Measurements from ENCODE around the gene FOXL2. TPM values are rescaled to one million over a fixed set of nuclear protein-coding genes. Genes with fewer than 3 reads are reported as not detected.

FOXL2 gene
- total RNA-seq, 1 donor from 2014 or later, result not detected

DNA sequence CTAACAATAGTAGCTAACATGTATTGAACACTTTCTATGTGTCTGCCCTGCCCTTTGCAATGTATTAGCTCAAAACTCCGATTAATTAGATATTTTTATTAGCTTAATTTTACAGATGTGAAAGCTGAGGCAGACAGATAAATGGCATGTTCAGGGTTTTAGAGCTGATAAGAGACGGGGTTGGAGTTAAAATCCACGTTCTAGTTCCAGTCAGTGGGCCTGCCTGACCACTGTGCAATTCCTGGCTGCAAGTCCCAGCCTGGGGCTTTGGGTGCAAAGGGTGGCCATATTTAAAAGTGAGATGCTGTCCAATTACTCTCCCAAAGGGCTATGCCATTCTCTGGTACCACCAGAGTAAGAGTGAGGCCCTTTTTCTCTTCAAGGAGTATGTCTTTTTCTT lies 33.2 kb downstream of the FOXL2 start:
- Mint-ChIP-seq H3K4me3 (no peak overlapping the region), H3K27me3 (ENCODE audit: insufficient read depth) (peaks cover 16% of the 10 kb centered on the region)

DNA sequence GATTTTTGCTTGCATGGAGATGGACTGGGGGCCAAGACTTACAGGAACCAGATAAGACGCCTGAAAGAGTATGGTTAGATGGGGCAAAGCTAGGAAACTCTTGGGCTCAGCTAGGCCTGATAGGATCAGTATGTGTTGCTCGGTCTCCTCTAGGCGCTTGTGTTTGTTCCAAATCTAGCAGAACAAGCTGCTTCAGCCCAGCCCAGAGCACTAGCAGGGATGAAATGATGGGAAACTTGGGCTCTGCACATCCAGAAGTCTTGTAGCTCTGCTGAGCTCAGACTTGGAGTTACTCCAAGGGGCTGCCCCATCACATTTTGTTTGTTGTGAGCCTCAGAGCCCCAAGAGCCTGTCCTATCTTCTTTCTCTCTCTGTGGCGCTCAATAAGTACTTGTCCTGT lies 34.7 kb downstream of the FOXL2 start:
- intact Hi-C loops (cut with micrococcal nuclease), result no loop called here
- Mint-ChIP-seq H3K27me3 (ENCODE audit: insufficient read depth) (peaks cover 7% of the 10 kb centered on the region), H3K4me3 (no peak overlapping the region), H3K4me1 (ENCODE audit: low read depth) (peaks cover 6% of the 10 kb centered on the region), H3K36me3 (ENCODE audit: low read depth) (no peaks in the 10 kb centered on the region), H3K27ac (no peak overlapping the region), H3K9me3 (no peaks in the 10 kb centered on the region)
- DNase-seq (ENCODE audit: low spot score), result no peak

More for the DNA sequence above, 33.2 kb downstream of the FOXL2 start:
- Mint-ChIP-seq H3K4me1 (ENCODE audit: low read depth) (peaks cover 6% of the 10 kb centered on the region), H3K27ac (no peak overlapping the region), H3K9me3 (no peaks in the 10 kb centered on the region), H3K36me3 (ENCODE audit: low read depth) (no peaks in the 10 kb centered on the region)
- intact Hi-C loops (cut with micrococcal nuclease), result loop anchor here (2.0 kb wide), 2 partner anchors 497 to 845 kb away; no protein-coding TSS in a partner anchor
- no peak for DNase-seq (ENCODE audit: low spot score)

DNA sequence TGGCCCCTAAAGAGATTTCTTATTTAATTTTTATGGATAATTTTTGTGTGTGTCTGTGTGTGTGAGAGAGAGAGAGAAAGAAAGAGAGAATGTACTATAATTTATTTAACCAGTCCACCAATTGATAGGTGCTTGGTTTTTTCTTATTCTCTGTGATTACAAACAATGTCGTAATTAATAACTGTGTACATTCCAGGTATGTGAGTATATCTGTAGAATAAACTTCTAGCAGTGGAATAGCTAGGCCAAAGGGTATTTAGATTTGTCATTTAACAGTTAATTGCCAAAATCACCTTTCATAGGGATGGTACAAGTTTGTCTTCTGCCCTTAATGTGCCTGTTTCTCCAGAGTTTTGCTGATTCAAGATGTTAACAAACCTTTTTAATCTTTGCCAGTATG lies 35.3 kb downstream of the FOXL2 start:
- DNase-seq (ENCODE audit: low spot score), result no peak
- H3K4me1 Mint-ChIP-seq (ENCODE audit: low read depth), result peaks cover 6% of the 10 kb centered on the region
- no peak overlapping the region for H3K27ac Mint-ChIP-seq
- H3K36me3 Mint-ChIP-seq (ENCODE audit: low read depth), result no peaks in the 10 kb centered on the region
- H3K9me3 Mint-ChIP-seq, result no peaks in the 10 kb centered on the region
- no peak overlapping the region for H3K4me3 Mint-ChIP-seq
- H3K27me3 Mint-ChIP-seq (ENCODE audit: insufficient read depth), result peaks cover 4% of the 10 kb centered on the region
- intact Hi-C loops (cut with micrococcal nuclease), result no loop called here

DNA sequence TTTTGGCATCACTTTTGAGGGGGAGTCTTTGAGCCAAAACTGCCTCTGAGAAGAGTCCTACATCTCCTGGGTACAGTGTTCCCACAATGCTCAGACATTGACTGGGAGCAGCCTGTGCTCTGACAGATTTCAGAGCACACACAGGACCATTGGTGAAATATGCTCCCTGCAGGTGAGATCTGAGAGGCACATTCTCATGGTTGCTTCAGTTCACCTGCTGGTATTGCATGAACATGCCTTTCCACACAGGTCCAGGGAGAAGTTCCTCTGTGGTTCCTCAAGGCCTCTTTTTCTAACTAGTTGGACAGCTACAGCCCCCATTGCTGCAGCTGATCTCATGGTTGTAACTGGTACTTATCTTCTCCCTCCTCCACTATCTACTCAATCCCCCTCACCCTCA lies 37.0 kb downstream of the FOXL2 start:
- no peak for DNase-seq (ENCODE audit: low spot score)
- peaks cover 6% of the 10 kb centered on the region for H3K27me3 Mint-ChIP-seq (ENCODE audit: insufficient read depth)
- H3K36me3 Mint-ChIP-seq (ENCODE audit: low read depth), result no peaks in the 10 kb centered on the region
- intact Hi-C loops (cut with micrococcal nuclease), result no loop called here
- no peaks in the 10 kb centered on the region for H3K9me3 Mint-ChIP-seq
- peaks cover 2% of the 10 kb centered on the region for H3K4me1 Mint-ChIP-seq (ENCODE audit: low read depth)
- no peak overlapping the region for H3K4me3 Mint-ChIP-seq
- H3K27ac Mint-ChIP-seq, result no peak overlapping the region

DNA sequence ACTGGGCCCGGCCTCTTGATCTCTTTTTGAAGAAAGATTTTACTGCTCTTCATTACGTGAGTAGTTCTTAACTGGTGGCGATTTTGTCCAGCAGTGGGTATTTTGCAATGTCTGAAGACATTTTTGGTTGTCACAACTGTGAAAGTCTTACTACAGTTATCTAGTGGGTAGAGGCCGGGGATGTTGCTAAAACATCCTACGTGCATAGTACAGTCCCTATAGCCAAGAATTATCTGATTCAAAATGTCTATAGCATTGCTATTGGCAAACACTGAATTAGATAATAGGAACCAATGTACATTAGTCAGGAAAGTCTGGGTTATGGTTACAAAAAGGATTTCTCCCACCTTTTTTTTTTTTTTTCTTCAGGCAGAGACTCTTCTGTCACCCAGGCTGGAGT lies 38.1 kb downstream of the FOXL2 start:
- Mint-ChIP-seq H3K9me3 (no peaks in the 10 kb centered on the region), H3K27ac (no peak overlapping the region), H3K4me1 (ENCODE audit: low read depth) (no peaks in the 10 kb centered on the region), H3K4me3 (no peak overlapping the region), H3K27me3 (ENCODE audit: insufficient read depth) (peaks cover 6% of the 10 kb centered on the region), H3K36me3 (ENCODE audit: low read depth) (no peaks in the 10 kb centered on the region)
- intact Hi-C loops (cut with micrococcal nuclease), result no loop called here
- no peak for DNase-seq (ENCODE audit: low spot score)

DNA sequence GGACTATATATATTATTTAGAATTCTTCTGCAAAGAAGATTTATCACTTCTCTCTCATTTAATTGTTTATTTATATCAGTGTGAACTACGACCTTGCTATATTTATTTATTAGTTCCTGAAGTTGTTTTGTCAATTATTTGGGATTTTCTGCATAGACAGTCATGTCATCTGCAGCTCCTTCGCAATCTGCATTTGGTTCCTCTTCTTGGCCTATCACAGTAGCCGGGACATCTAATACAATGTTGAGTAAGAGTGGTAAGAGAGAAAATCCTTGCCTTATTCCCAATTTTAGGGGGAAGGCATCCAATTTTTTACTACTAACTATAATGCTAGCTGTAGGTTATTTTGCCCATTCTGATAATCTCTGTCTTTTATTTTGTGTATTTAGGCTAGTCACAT lies 39.4 kb downstream of the FOXL2 start:
- Mint-ChIP-seq H3K27ac (no peak overlapping the region), H3K4me1 (ENCODE audit: low read depth) (no peaks in the 10 kb centered on the region), H3K9me3 (no peaks in the 10 kb centered on the region), H3K36me3 (ENCODE audit: low read depth) (no peaks in the 10 kb centered on the region), H3K4me3 (no peak overlapping the region), H3K27me3 (ENCODE audit: insufficient read depth) (peaks cover 5% of the 10 kb centered on the region)
- intact Hi-C loops (cut with micrococcal nuclease), result no loop called here
- DNase-seq (ENCODE audit: low spot score), result no peak

DNA sequence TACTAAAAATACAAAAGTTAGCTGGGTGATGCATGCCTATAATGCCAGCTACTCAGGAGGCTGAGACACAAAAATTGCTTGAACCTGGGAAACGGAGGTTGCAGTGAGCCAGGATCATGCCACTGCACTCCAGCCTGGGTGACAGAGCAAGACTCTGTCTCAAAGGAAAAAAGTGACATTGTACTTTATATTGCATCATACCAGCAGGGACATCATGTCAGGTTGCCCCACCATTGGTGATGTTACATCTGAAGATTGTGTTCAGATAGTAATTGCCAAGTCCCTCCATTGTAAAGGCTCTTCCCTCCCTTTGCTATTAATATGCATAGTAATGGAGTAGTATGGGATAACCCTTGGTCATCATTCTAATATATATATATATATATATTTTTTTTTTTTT lies 44.8 kb downstream of the FOXL2 start:
- H3K27me3 Mint-ChIP-seq (ENCODE audit: insufficient read depth), result peaks cover 7% of the 10 kb centered on the region

DNA sequence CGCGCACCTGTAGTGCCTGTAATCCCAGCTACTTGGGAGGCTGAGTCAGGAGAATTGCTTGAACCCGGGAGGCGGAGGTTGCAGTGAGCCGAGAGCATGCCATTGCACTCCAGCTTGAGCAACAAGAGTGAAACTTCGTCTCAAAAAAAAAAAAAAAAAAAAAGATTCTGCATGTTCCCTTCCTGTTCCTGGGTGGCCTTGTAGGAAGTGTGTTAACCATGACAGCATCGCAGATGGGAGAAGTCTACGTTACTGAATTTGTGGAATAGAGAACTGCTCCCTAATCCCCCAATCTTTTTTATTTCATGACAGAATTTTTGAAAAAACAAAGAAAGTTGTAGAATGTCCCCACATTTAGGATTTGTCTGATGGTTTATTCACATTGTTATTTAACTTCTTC lies 45.4 kb downstream of the FOXL2 start:
- no peak overlapping the region for H3K27ac Mint-ChIP-seq
- H3K9me3 Mint-ChIP-seq, result no peaks in the 10 kb centered on the region
- no peak overlapping the region for H3K4me3 Mint-ChIP-seq
- H3K36me3 Mint-ChIP-seq (ENCODE audit: low read depth), result no peaks in the 10 kb centered on the region
- intact Hi-C loops (cut with micrococcal nuclease), result no loop called here
- DNase-seq (ENCODE audit: low spot score), result no peak
- H3K4me1 Mint-ChIP-seq (ENCODE audit: low read depth), result no peaks in the 10 kb centered on the region
- peaks cover 7% of the 10 kb centered on the region for H3K27me3 Mint-ChIP-seq (ENCODE audit: insufficient read depth)

More for the DNA sequence above, 44.8 kb downstream of the FOXL2 start:
- intact Hi-C loops (cut with micrococcal nuclease), result no loop called here
- Mint-ChIP-seq H3K27ac (no peak overlapping the region), H3K4me1 (ENCODE audit: low read depth) (no peaks in the 10 kb centered on the region), H3K4me3 (no peak overlapping the region), H3K9me3 (no peaks in the 10 kb centered on the region), H3K36me3 (ENCODE audit: low read depth) (no peaks in the 10 kb centered on the region)
- no peak for DNase-seq (ENCODE audit: low spot score)

DNA sequence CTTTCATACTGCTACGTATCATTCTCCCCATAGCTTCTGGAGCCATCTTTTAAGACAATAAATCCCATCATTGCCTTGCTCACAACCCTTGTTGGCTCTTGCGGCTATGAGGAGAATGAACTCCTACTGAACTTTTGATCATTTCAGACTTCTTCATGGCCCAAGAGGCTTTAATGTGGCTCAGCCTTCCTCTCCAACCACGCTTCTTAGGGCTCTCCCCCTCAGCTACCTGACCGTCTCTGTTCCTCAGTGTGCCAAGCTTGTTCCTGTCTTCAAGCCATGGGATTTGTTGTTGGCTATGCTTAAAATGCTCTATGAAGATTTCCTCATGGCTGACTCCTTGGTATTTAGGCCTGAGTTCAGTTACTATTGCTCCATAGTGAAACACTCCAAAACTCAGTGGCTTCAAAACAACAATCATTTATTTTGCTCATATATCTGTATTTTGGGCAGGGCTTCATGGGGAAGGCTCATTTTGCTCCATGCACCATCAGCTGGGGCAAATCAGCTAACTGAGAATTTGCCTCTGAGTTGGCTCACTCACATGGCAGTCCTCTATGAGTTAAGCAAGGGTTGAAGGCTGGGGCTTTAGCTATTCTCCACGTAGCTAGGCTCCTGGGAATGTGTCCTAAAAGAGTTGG lies 47.5 kb downstream of the FOXL2 start:
- no peak for DNase-seq (ENCODE audit: low spot score)
- intact Hi-C loops (cut with micrococcal nuclease), result no loop called here
- no peak overlapping the region for H3K4me3 Mint-ChIP-seq
- no peaks in the 10 kb centered on the region for H3K9me3 Mint-ChIP-seq
- no peaks in the 10 kb centered on the region for H3K4me1 Mint-ChIP-seq (ENCODE audit: low read depth)
- no peaks in the 10 kb centered on the region for H3K36me3 Mint-ChIP-seq (ENCODE audit: low read depth)
- peaks cover 3% of the 10 kb centered on the region for H3K27me3 Mint-ChIP-seq (ENCODE audit: insufficient read depth)
- H3K27ac Mint-ChIP-seq, result no peak overlapping the region

DNA sequence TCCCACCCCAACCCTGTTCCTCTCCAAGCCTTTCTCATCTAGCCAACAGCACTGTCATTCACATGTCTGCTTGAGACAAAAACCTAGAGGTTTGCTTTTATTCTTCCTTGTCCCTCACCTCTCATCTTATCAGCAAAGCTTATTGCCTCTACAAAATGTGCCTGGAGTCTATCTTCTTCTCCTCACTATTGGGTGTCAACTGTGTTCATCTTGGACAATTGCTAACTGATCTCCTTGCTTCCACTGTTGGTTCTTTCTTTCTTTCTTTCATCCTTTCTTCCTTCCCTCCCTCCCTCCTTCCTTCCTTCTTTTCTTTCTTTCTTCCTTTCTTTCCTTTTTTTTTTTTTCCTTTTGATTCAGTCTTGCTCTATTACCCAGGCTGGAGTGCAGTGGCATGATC lies 48.2 kb downstream of the FOXL2 start:
- Mint-ChIP-seq H3K4me3 (no peak overlapping the region), H3K36me3 (ENCODE audit: low read depth) (no peaks in the 10 kb centered on the region), H3K27ac (no peak overlapping the region), H3K4me1 (ENCODE audit: low read depth) (no peaks in the 10 kb centered on the region), H3K27me3 (ENCODE audit: insufficient read depth) (peaks cover 3% of the 10 kb centered on the region), H3K9me3 (no peaks in the 10 kb centered on the region)
- no peak for DNase-seq (ENCODE audit: low spot score)
- intact Hi-C loops (cut with micrococcal nuclease), result no loop called here

DNA sequence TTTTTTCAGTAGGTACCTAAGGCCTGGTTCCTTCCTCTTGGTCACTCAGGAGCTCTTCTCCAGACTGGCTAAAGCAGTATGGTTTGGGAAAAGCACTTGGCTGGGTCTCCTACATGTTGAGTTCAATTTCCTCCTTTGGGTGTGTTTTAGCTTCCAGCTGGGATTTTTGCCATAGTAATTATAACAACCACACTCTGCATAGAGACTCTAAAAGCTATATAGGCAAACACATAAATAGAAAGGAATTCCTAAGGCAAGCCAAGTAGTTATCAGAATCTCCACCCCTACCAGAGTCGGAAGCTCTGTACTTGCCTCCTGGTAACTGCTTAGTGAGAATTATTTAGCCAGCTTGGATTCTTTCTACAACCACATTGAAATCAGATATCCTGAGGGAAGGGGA lies 48.6 kb downstream of the FOXL2 start:
- no peaks in the 10 kb centered on the region for H3K4me1 Mint-ChIP-seq (ENCODE audit: low read depth)
- H3K4me3 Mint-ChIP-seq, result no peak overlapping the region

More for the DNA sequence above, 48.6 kb downstream of the FOXL2 start:
- Mint-ChIP-seq H3K9me3 (no peaks in the 10 kb centered on the region), H3K27me3 (ENCODE audit: insufficient read depth) (peaks cover 3% of the 10 kb centered on the region), H3K36me3 (ENCODE audit: low read depth) (no peaks in the 10 kb centered on the region), H3K27ac (no peak overlapping the region)
- DNase-seq (ENCODE audit: low spot score), result no peak
- intact Hi-C loops (cut with micrococcal nuclease), result no loop called here

Other genes starting within 250 kb of the FOXL2 start
- 19.3 and 22.0 TPM in 2 replicates for gene PIK3CB, start 112.2 kb downstream of the FOXL2 start, total RNA-seq
- gene FOXL2NB, start 80 bp upstream of the FOXL2 start, total RNA-seq, result not detected in 2 replicates
- not detected in 2 replicates for gene PRR23A, start 59.1 kb upstream of the FOXL2 start, total RNA-seq
- gene PRR23B, start 73.8 kb upstream of the FOXL2 start, total RNA-seq, result not detected in 2 replicates
- gene PRR23C, start 97.8 kb upstream of the FOXL2 start, total RNA-seq, result not detected in 2 replicates